IMR-90 (cell line): ENCODE measurements around the gene TBC1D1. TPM values are rescaled to one million over a fixed set of nuclear protein-coding genes. Genes with fewer than 3 reads are reported as not detected.

Source experiments
- ATAC-seq: fragments of 200-7000 bp; cut with Tn5 transposase; 2 replicates; pipeline ENCODE4 v1.9.1; 2020; ENCODE audit warnings: low read depth, mild to moderate bottlenecking, moderate library complexity
- BruUV-seq: library from RNA; stranded (reverse); fragments of 400-500 nt; replicated peaks from 2 replicates; lab custom pipeline; 2021; lab: Mats Ljungman, UMichigan
- CTCF ChIA-PET: fragments of 300-600 bp; formaldehyde crosslinking; extraction: SDS; loops from one replicate; lab custom pipeline; 2021; ENCODE audit warnings: antibody characterized with exemption; lab: Yijun Ruan, JAX
- POLR2A ChIA-PET: fragments of 300-600 bp; sonication (Branson Sonifier 250); formaldehyde crosslinking; loops from one replicate; lab custom pipeline; 2022; ENCODE audit warnings: antibody characterized with exemption; ENCODE audit not compliant: unreplicated experiment; lab: Charles Lee
- DNase-seq: peaks from one replicate; pipeline ENCODE4 v3.0.0; 2013
- H2AFZ ChIP-seq: replicated peaks from 2 replicates; pipeline ENCODE3; 2013; ENCODE audit warnings: low read length, mild to moderate bottlenecking; ENCODE audit not compliant: poor library complexity
- H2AK5ac ChIP-seq: 2 replicates; pipeline ENCODE4 v1.6.1; 2013; ENCODE audit warnings: low read depth, low read length, inconsistent platforms
- H2AK9ac ChIP-seq: replicated peaks from 2 replicates; pipeline ENCODE3; 2013; ENCODE audit warnings: mild to moderate bottlenecking, low read depth, low read length, moderate library complexity; ENCODE audit not compliant: poor library complexity
- H2BK120ac ChIP-seq: 2 replicates; pipeline ENCODE4 v1.6.1; 2013; ENCODE audit warnings: low read depth, low read length, inconsistent platforms
- H2BK15ac ChIP-seq: 3 replicates; pipeline ENCODE4 v1.6.1; 2013; ENCODE audit warnings: low read depth, low read length, inconsistent platforms
- H2BK20ac ChIP-seq: 2 replicates; pipeline ENCODE4 v1.6.1; 2013; ENCODE audit warnings: low read depth, mild to moderate bottlenecking, inconsistent platforms, low read length, moderate library complexity
- H2BK5ac ChIP-seq: 2 replicates; pipeline ENCODE4 v1.6.1; 2013; ENCODE audit warnings: mild to moderate bottlenecking, low read depth, low read length, inconsistent platforms; ENCODE audit not compliant: poor library complexity, severe bottlenecking
- H3K14ac ChIP-seq: replicated peaks from 2 replicates; pipeline ENCODE4 v1.6.1; 2013; ENCODE audit warnings: low read depth, low read length, inconsistent platforms
- H3K18ac ChIP-seq: 2 replicates; pipeline ENCODE4 v1.6.1; 2013; ENCODE audit warnings: low read depth, low read length, control low read depth
- H3K23ac ChIP-seq: 2 replicates; pipeline ENCODE4 v1.6.1; 2013; ENCODE audit warnings: low read depth, low read length, inconsistent platforms
- H3K27ac ChIP-seq: 2 replicates; pipeline ENCODE4 v1.5.1; 2013; ENCODE audit warnings: mild to moderate bottlenecking, control low read depth, low read length; ENCODE audit not compliant: insufficient read depth
- H3K27me3 ChIP-seq: 2 replicates; pipeline ENCODE4 v1.6.1; 2013; ENCODE audit warnings: low read length; ENCODE audit not compliant: control insufficient read depth, insufficient read depth
- H3K36me3 ChIP-seq: 2 replicates; pipeline ENCODE4 v1.6.1; 2013; ENCODE audit warnings: low read length, mixed read lengths; ENCODE audit not compliant: control insufficient read depth, insufficient read depth
- H3K4ac ChIP-seq: 2 replicates; pipeline ENCODE4 v1.6.1; 2013; ENCODE audit warnings: low read depth, low read length, inconsistent platforms
- H3K4me1 ChIP-seq: 2 replicates; pipeline ENCODE4 v1.6.1; 2013; ENCODE audit warnings: low read length, mixed read lengths; ENCODE audit not compliant: control insufficient read depth, insufficient read depth
- H3K4me2 ChIP-seq: 2 replicates; pipeline ENCODE4 v1.6.1; 2013; ENCODE audit warnings: low read depth, mild to moderate bottlenecking, control low read depth, low read length, moderate library complexity
- H3K4me3 ChIP-seq: 2 replicates; pipeline ENCODE4 v1.5.1; 2013; ENCODE audit warnings: low read depth, mild to moderate bottlenecking, control low read depth, low read length, moderate library complexity; ENCODE audit not compliant: insufficient read depth
- H3K56ac ChIP-seq: 2 replicates; pipeline ENCODE4 v1.6.1; 2013; ENCODE audit warnings: low read length, inconsistent platforms; ENCODE audit not compliant: insufficient read depth; ENCODE audit errors: extremely low read depth
- H3K79me1 ChIP-seq, 2 experiments: 2 replicates each; pipeline ENCODE4 v1.6.1; 2013; ENCODE audit warnings: low read length in 2 of 2, inconsistent platforms in 1 of 2, low read depth in 1 of 2
- H3K9ac ChIP-seq: 2 replicates; pipeline ENCODE4 v1.6.1; 2013; ENCODE audit warnings: low read depth, low read length, control low read depth
- H3K9me1 ChIP-seq: 2 replicates; pipeline ENCODE4 v1.6.1; 2013; ENCODE audit warnings: low read length, inconsistent platforms; ENCODE audit not compliant: insufficient read depth
- H3K9me3 ChIP-seq: 2 replicates; pipeline ENCODE4 v1.6.1; 2013; ENCODE audit warnings: low read length; ENCODE audit not compliant: control insufficient read depth, insufficient read depth
- H4K20me1 ChIP-seq: 2 replicates; pipeline ENCODE4 v1.6.1; 2013; ENCODE audit warnings: low read length, inconsistent platforms; ENCODE audit not compliant: insufficient read depth
- H4K5ac ChIP-seq: 2 replicates; pipeline ENCODE4 v1.6.1; 2013; ENCODE audit warnings: mild to moderate bottlenecking, low read depth, low read length, control low read depth
- H4K8ac ChIP-seq, 2 experiments: 2 replicates each; pipeline ENCODE4 v1.6.1; 2013; ENCODE audit warnings: low read depth in 2 of 2, low read length in 2 of 2, control low read depth in 1 of 2, inconsistent platforms in 1 of 2
- H4K91ac ChIP-seq: 2 replicates; pipeline ENCODE4 v1.6.1; 2013; ENCODE audit warnings: low read depth, low read length, inconsistent platforms; ENCODE audit not compliant: insufficient read depth
- MAZ ChIP-seq: IDR thresholded peaks from 2 replicates; pipeline ENCODE4 v1.6.1; 2012; ENCODE audit warnings: low read depth, mild to moderate bottlenecking, low read length, improper control_type of control experiment, moderate library complexity, borderline replicate concordance
- WGBS, 2 experiments: methylation state at CpG; one replicate each; pipeline versions ENCODE4 v1.1.5 to v1.1.7; 2013; ENCODE audit warnings: missing lambda C conversion rate in 2 of 2; ENCODE audit not compliant: insufficient read length in 1 of 2; ENCODE audit errors: extremely low coverage in 2 of 2; 5-methylcytosine and 5-hydroxymethylcytosine counted together
- dilution Hi-C: fragments of 300-500 bp; cut with HindIII; formaldehyde crosslinking; loops from one replicate; pipeline ENCODE4 v1.14.3; 2018; ENCODE audit warnings: low sequenced_read_pairs; ENCODE audit not compliant: unreplicated experiment
- in situ Hi-C: fragments of 300-500 bp; cut with MboI; formaldehyde crosslinking; loops from 3 replicates; pipeline ENCODE4 v1.14.3; 2019; ENCODE audit warnings: low sequenced_read_pairs, inconsistent platforms, mixed read lengths
- intact Hi-C: fragments of 100-400 bp; cut with micrococcal nuclease; formaldehyde crosslinking; loops from 2 replicates; pipeline ENCODE4 v1.10.0; 2022
- polyA plus RNA-seq, 3 experiments: library from polyadenylated mRNA; depleted of rRNA; stranded (reverse); fragments of >200 nt; gene quantifications; 2 replicates each; pipeline ENCODE4 v1.2.3, GENCODE V29; 2012; ENCODE audit warnings: low replicate concordance in 1 of 3
- total RNA-seq: library from RNA; depleted of rRNA; stranded (reverse); fragments of >200 nt; gene quantifications from 2 replicates; pipeline ENCODE4 v1.2.3, GENCODE V29; 2012

TBC1D1 gene
- total and polyA plus RNA-seq, 2 of the 4 experiments (the other 2 are of a cell fraction), result 42.4 to 104 TPM

DNA sequence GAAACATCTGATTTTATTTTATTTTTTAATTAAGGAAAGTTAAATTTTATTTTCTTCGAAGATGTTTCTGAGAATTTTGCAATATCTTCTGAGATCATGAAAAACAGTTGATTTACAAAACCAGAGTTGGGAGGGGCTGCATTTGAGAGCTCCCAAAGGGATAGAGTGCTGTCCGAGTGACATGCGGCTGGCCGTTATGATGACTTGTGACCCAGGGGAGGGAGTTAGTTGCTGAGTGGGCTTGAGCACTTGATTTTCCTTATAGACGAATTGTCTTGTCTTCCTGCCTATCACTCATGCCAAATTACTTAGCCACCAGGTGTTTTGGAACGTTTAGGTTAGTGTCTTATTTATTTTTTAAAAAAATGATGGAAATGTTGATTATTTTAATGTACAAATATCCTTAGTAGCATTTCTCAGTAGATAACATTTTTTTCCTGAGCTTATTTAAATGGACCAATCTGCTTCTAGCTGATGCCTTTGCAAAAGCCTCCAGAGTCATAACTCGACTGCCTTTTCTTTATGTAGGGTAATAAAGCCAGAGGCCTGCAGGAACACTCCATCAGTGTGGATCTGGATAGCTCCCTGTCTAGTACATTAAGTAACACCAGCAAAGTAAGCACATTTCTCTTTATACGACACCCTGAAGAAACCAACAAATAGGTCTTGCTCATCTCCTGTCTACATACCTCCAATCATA lies 154.6 kb downstream of the TBC1D1 start:
- Histone ChIP-seq H3K9me3 (no peaks in the 10 kb centered on the region), H4K91ac (no peak overlapping the region), H3K9ac (no peak overlapping the region), H2BK5ac (no peak overlapping the region), H2AK5ac (no peak overlapping the region), H3K9me1 (peaks cover 5% of the 10 kb centered on the region; the same call in 1 of the 2 replicates), H3K18ac (no peak overlapping the region), H3K4me2 (no peak overlapping the region), H2BK20ac (no peak overlapping the region), H3K4me1 (peaks cover 3% of the 10 kb centered on the region; the same call in 1 of the 2 replicates), H3K14ac (no peak overlapping the region), H3K4me3 (no peak overlapping the region), H2BK120ac (no peak overlapping the region), H4K8ac (no peak overlapping the region), H4K5ac (no peak overlapping the region), H2BK15ac (no peak overlapping the region), H3K36me3 (peaks cover 8% of the 10 kb centered on the region), H3K27me3 (no peaks in the 10 kb centered on the region), H3K79me1 (peaks cover 0 to 4% of the 10 kb centered on the region in 2 experiments; a peak in 2 of 4 replicates), H2AFZ (no peak overlapping the region), H3K23ac (no peak overlapping the region), H2AK9ac (no peak overlapping the region), H3K27ac (no peak overlapping the region), H4K20me1 (no peaks in the 10 kb centered on the region), H3K56ac (no peak overlapping the region), H3K4ac (no peak overlapping the region)
- dilution Hi-C loops, result no loop called here
- in situ Hi-C loops, result no loop called here
- intact Hi-C loops, result no loop called here
- BruUV-seq, result no TSS peak
- CTCF ChIA-PET, result interaction anchor here (0.8 to 1.2 kb wide), 2 partner anchors 10 to 17 kb away, joined by 3 read pairs; no protein-coding TSS in a partner anchor
- 100% methylated on average over 1 of the region's 8 CpGs; no CpG with 5 or more reads in 1 of the 2 experiments for WGBS, 2 experiments
- POLR2A ChIA-PET, result no interaction called here
- no peak for DNase-seq
- no peak for TF ChIP-seq MAZ
- ATAC-seq, result no peak
